ENCODE data around the gene SMIM3.
"Not testable (repeated sequence)": the region's sequence is repeated elsewhere in the genome, so short reads cannot be mapped to it uniquely, and the experiment has no call there.

The SMIM3 gene

DNA sequence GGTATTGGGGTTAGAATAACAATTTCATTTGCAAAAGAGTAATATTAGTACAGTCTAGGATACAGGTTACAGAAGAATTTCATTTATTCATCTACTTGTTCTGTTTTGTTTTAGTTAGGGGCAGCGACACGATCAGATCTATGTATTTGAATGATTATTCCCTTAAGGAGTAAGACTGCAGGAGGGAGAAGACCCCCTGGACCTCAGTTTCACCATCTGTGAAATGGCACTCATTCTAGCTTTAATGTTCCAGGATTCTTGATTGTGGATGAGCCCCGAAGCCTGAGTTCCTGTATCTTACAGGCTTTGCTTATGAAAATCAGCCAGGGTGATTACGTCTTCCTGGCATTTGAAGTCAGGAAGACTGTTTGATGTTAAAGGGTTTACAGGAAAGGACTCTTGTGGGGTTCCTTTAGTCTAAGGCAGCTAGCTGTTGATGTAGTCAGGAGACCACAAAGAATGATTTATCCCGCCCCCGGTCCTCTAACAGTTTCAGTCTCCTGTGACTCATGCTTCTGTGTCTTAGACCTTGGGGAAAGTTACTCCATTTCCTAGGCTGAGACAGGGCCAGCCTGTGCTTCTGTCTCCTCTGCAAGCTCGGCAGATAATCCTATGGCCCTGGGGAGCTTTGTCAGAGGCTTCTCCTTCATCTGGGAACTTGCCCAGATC is 11.5 kb downstream of the SMIM3 start:
- Histone ChIP-seq H3K27ac (no peak overlapping the region), H3K4me1 (ENCODE audit: low read depth, poor library complexity, severe bottlenecking) (no peaks in the 10 kb centered on the region), H3K27me3 (ENCODE audit: insufficient read depth, low read depth) (no peaks in the 10 kb centered on the region), H4K20me1 (ENCODE audit: insufficient read depth) (no peaks in the 10 kb centered on the region), H3K9ac (no peak overlapping the region), H3K79me2 (ENCODE audit: insufficient read depth, low read depth) (no peaks in the 10 kb centered on the region), H3K4me2 (no peak overlapping the region), H3K36me3 (ENCODE audit: insufficient read depth) (no peaks in the 10 kb centered on the region), H2AFZ (ENCODE audit: low read depth) (no peak overlapping the region), H3K4me3 (IDR thresholded peaks at IDR 0.05; ENCODE audit: insufficient read depth, low read depth, low read length) (no peak overlapping the region)
- TF ChIP-seq, protein P1, sequence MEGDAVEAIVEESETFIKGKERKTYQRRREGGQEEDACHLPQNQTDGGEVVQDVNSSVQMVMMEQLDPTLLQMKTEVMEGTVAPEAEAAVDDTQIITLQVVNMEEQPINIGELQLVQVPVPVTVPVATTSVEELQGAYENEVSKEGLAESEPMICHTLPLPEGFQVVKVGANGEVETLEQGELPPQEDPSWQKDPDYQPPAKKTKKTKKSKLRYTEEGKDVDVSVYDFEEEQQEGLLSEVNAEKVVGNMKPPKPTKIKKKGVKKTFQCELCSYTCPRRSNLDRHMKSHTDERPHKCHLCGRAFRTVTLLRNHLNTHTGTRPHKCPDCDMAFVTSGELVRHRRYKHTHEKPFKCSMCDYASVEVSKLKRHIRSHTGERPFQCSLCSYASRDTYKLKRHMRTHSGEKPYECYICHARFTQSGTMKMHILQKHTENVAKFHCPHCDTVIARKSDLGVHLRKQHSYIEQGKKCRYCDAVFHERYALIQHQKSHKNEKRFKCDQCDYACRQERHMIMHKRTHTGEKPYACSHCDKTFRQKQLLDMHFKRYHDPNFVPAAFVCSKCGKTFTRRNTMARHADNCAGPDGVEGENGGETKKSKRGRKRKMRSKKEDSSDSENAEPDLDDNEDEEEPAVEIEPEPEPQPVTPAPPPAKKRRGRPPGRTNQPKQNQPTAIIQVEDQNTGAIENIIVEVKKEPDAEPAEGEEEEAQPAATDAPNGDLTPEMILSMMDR (conservative IDR thresholded peaks at IDR 0.05; ENCODE audit: low read depth, low read length) = no peak

GRCh38 chr5:150791536-150791935 is 13.0 kb downstream of the SMIM3 start:
- no peaks in the 10 kb centered on the region for H3K27me3 ChIP-seq (ENCODE audit: insufficient read depth, low read depth)
- no peaks in the 10 kb centered on the region for H3K36me3 ChIP-seq (ENCODE audit: insufficient read depth)
- TF ChIP-seq, protein P1 (conservative IDR thresholded peaks at IDR 0.05; ENCODE audit: low read depth, low read length) = no peak
- H3K79me2 ChIP-seq (ENCODE audit: insufficient read depth, low read depth) = no peaks in the 10 kb centered on the region
- H3K9ac ChIP-seq = no peak overlapping the region
- H4K20me1 ChIP-seq (ENCODE audit: insufficient read depth) = no peaks in the 10 kb centered on the region
- no peak overlapping the region for H3K4me2 ChIP-seq
- no peak overlapping the region for H3K27ac ChIP-seq
- no peak overlapping the region for H3K4me3 ChIP-seq (IDR thresholded peaks at IDR 0.05; ENCODE audit: insufficient read depth, low read depth, low read length)
- H3K4me1 ChIP-seq (ENCODE audit: low read depth, poor library complexity, severe bottlenecking) = no peaks in the 10 kb centered on the region
- no peak overlapping the region for H2AFZ ChIP-seq (ENCODE audit: low read depth)

- H3K36me3 ChIP-seq (ENCODE audit: insufficient read depth); H3K27me3 ChIP-seq (ENCODE audit: insufficient read depth, low read depth); H2AFZ ChIP-seq (ENCODE audit: low read depth); H3K27ac ChIP-seq; H3K4me2 ChIP-seq; H3K4me1 ChIP-seq (ENCODE audit: low read depth, poor library complexity, severe bottlenecking); H3K4me3 ChIP-seq (IDR thresholded peaks at IDR 0.05; ENCODE audit: insufficient read depth, low read depth, low read length); H3K79me2 ChIP-seq (ENCODE audit: insufficient read depth, low read depth); H4K20me1 ChIP-seq (ENCODE audit: insufficient read depth); H3K9ac ChIP-seq: not testable (repeated sequence)
These were observed 14.9 kb downstream of the SMIM3 start for GRCh38 chr5:150793423-150793888.

- Histone ChIP-seq H3K27ac (no peak overlapping the region), H3K36me3 (ENCODE audit: insufficient read depth) (no peaks in the 10 kb centered on the region), H3K4me2 (no peak overlapping the region), H3K4me1 (ENCODE audit: low read depth, poor library complexity, severe bottlenecking) (no peaks in the 10 kb centered on the region), H3K4me3 (IDR thresholded peaks at IDR 0.05; ENCODE audit: insufficient read depth, low read depth, low read length) (no peak overlapping the region), H3K9ac (no peak overlapping the region), H3K27me3 (ENCODE audit: insufficient read depth, low read depth) (no peaks in the 10 kb centered on the region), H2AFZ (ENCODE audit: low read depth) (no peak overlapping the region), H3K79me2 (ENCODE audit: insufficient read depth, low read depth) (no peaks in the 10 kb centered on the region), H4K20me1 (ENCODE audit: insufficient read depth) (no peaks in the 10 kb centered on the region)
- TF ChIP-seq, protein P1 (conservative IDR thresholded peaks at IDR 0.05; ENCODE audit: low read depth, low read length) = no peak
These were observed 16.4 kb downstream of the SMIM3 start for GRCh38 chr5:150794927-150795326.

GRCh38 chr5:150797384-150797783 is 18.8 kb downstream of the SMIM3 start:
- TF ChIP-seq, protein P1 (conservative IDR thresholded peaks at IDR 0.05; ENCODE audit: low read depth, low read length) = no peak
- Histone ChIP-seq H3K79me2 (ENCODE audit: insufficient read depth, low read depth) (no peaks in the 10 kb centered on the region), H3K4me1 (ENCODE audit: low read depth, poor library complexity, severe bottlenecking) (no peaks in the 10 kb centered on the region), H3K27ac (no peak overlapping the region), H3K27me3 (ENCODE audit: insufficient read depth, low read depth) (no peaks in the 10 kb centered on the region), H2AFZ (ENCODE audit: low read depth) (no peak overlapping the region), H3K4me2 (no peak overlapping the region), H3K9ac (no peak overlapping the region), H3K36me3 (ENCODE audit: insufficient read depth) (no peaks in the 10 kb centered on the region), H4K20me1 (ENCODE audit: insufficient read depth) (no peaks in the 10 kb centered on the region), H3K4me3 (IDR thresholded peaks at IDR 0.05; ENCODE audit: insufficient read depth, low read depth, low read length) (no peak overlapping the region)

Data from KMS-11 (cell line).